ENCODE measurements around the gene LIPC. TPM values are rescaled to one million over a fixed set of nuclear protein-coding genes. Genes with fewer than 3 reads are reported as not detected.

Gene LIPC
- total RNA-seq, 1 donor from 2014 or later = not detected

GRCh38 chr15:58545307-58546065 is 113.7 kb downstream of the LIPC start:
- no peak overlapping the region for H3K27ac Mint-ChIP-seq (ENCODE audit: unreplicated experiment)
- no peak overlapping the region for H3K4me3 Mint-ChIP-seq (ENCODE audit: unreplicated experiment)
- H3K4me1 Mint-ChIP-seq (ENCODE audit: unreplicated experiment) = no peaks in the 10 kb centered on the region
- no peak for TF ChIP-seq CTCF (IDR thresholded peaks at IDR 0.05; ENCODE audit: unreplicated experiment)
- no peaks in the 10 kb centered on the region for H3K9me3 Mint-ChIP-seq (ENCODE audit: unreplicated experiment)
- H3K36me3 Mint-ChIP-seq (ENCODE audit: low read depth, unreplicated experiment) = no peaks in the 10 kb centered on the region
- DNase-seq (ENCODE audit: low spot score) = no peak
- H3K27me3 Mint-ChIP-seq (ENCODE audit: unreplicated experiment) = peaks cover 6% of the 10 kb centered on the region

GRCh38 chr15:58546066-58546591 is 114.3 kb downstream of the LIPC start:
- no peak for TF ChIP-seq CTCF (IDR thresholded peaks at IDR 0.05; ENCODE audit: unreplicated experiment)
- H3K27me3 Mint-ChIP-seq (ENCODE audit: unreplicated experiment) = peaks cover 5% of the 10 kb centered on the region
- H3K36me3 Mint-ChIP-seq (ENCODE audit: low read depth, unreplicated experiment) = no peaks in the 10 kb centered on the region
- H3K27ac Mint-ChIP-seq (ENCODE audit: unreplicated experiment) = no peak overlapping the region
- no peaks in the 10 kb centered on the region for H3K9me3 Mint-ChIP-seq (ENCODE audit: unreplicated experiment)
- H3K4me3 Mint-ChIP-seq (ENCODE audit: unreplicated experiment) = no peak overlapping the region
- DNase-seq (ENCODE audit: low spot score) = no peak
- H3K4me1 Mint-ChIP-seq (ENCODE audit: unreplicated experiment) = no peaks in the 10 kb centered on the region

- no peaks in the 10 kb centered on the region for H3K36me3 Mint-ChIP-seq (ENCODE audit: low read depth, unreplicated experiment)
- H3K9me3 Mint-ChIP-seq (ENCODE audit: unreplicated experiment) = no peaks in the 10 kb centered on the region
- H3K4me3 Mint-ChIP-seq (ENCODE audit: unreplicated experiment) = no peak overlapping the region
- H3K4me1 Mint-ChIP-seq (ENCODE audit: unreplicated experiment) = peaks cover 3% of the 10 kb centered on the region
- no peak for TF ChIP-seq CTCF (IDR thresholded peaks at IDR 0.05; ENCODE audit: unreplicated experiment)
- H3K27ac Mint-ChIP-seq (ENCODE audit: unreplicated experiment) = no peak overlapping the region
- peaks cover 5% of the 10 kb centered on the region for H3K27me3 Mint-ChIP-seq (ENCODE audit: unreplicated experiment)
- no peak for DNase-seq (ENCODE audit: low spot score)
These were observed 115.1 kb downstream of the LIPC start for GRCh38 chr15:58546635-58547627.

GRCh38 chr15:58547628-58548307 is 116.0 kb downstream of the LIPC start:
- H3K4me3 Mint-ChIP-seq (ENCODE audit: unreplicated experiment) = no peak overlapping the region
- peaks cover 6% of the 10 kb centered on the region for H3K4me1 Mint-ChIP-seq (ENCODE audit: unreplicated experiment)
- H3K27ac Mint-ChIP-seq (ENCODE audit: unreplicated experiment) = no peak overlapping the region
- no peaks in the 10 kb centered on the region for H3K36me3 Mint-ChIP-seq (ENCODE audit: low read depth, unreplicated experiment)
- TF ChIP-seq CTCF (IDR thresholded peaks at IDR 0.05; ENCODE audit: unreplicated experiment) = no peak
- peaks cover 5% of the 10 kb centered on the region for H3K27me3 Mint-ChIP-seq (ENCODE audit: unreplicated experiment)
- H3K9me3 Mint-ChIP-seq (ENCODE audit: unreplicated experiment) = no peaks in the 10 kb centered on the region
- DNase-seq (ENCODE audit: low spot score) = no peak

Data from endothelial cell (in vitro differentiated cells).